T-cell (primary cell): ENCODE results near the gene NPEPL1. TPM values are rescaled to one million over a fixed set of nuclear protein-coding genes. Genes with fewer than 3 reads are reported as not detected.

Experiments
- ATAC-seq, 4 experiments: fragments of 200-7000 bp in 3 of 4; fragments of 150-1000 bp in 1 of 4; cut with Tn5 transposase; replicated peaks in 1 of 4; 1 replicate in 3 of 4; 2 replicates in 1 of 4; pipeline ENCODE4 v1.10.0; 2021; ENCODE audit warnings: moderate library complexity in 3 of 4, mild to moderate bottlenecking in 2 of 4, moderate number of reproducible peaks in 1 of 4
- CTCF ChIA-PET, 2 donors: fragments of 300-600 bp; sonication (Branson Sonifier 250); formaldehyde crosslinking; loops; one replicate each; lab custom pipeline; 2022; ENCODE audit warnings: antibody characterized with exemption in 2 of 2; lab: Charles Lee
- POLR2A ChIA-PET, 2 donors: fragments of 300-600 bp; sonication (Branson Sonifier 250); formaldehyde crosslinking; loops; one replicate each; lab custom pipeline; 2022; ENCODE audit warnings: antibody characterized with exemption in 2 of 2; lab: Charles Lee
- DNase-seq, 35 experiments: peaks; one replicate each; pipeline versions ENCODE4 v3.0.0 to v3.0.0-alpha.2; 2013 to 2023
- H3K27ac ChIP-seq: one replicate; pipeline ENCODE4 v1.5.1; 2013; ENCODE audit warnings: low read length
- H3K27me3 ChIP-seq, 2 experiments: replicated peaks in 1 of 2; 1 replicate in 1 of 2; 2 replicates in 1 of 2; pipeline versions ENCODE4 v1.6.1 to v1.7.0; 2013; ENCODE audit warnings: low read length in 1 of 2, mixed read lengths in 1 of 2; ENCODE audit not compliant: control insufficient read depth in 2 of 2, insufficient read depth in 2 of 2; ENCODE audit errors: extremely low read depth in 1 of 2
- H3K36me3 ChIP-seq, 2 donors: 1 replicate in 1 of 2; 2 replicates in 1 of 2; pipeline versions ENCODE4 v1.6.1 to v1.7.0; 2013; ENCODE audit warnings: low read length in 1 of 2; ENCODE audit not compliant: control insufficient read depth in 2 of 2, insufficient read depth in 1 of 2; ENCODE audit errors: extremely low read depth in 1 of 2
- H3K4me1 ChIP-seq, 2 experiments: 1 replicate in 1 of 2; 2 replicates in 1 of 2; pipeline versions ENCODE4 v1.6.1 to v1.7.0; 2013; ENCODE audit warnings: low read length in 2 of 2, mixed read lengths in 1 of 2; ENCODE audit not compliant: insufficient read depth in 2 of 2, control insufficient read depth in 1 of 2; ENCODE audit errors: extremely low read depth in 1 of 2
- H3K4me3 ChIP-seq, 2 donors: 1 replicate in 1 of 2; 2 replicates in 1 of 2; pipeline versions ENCODE4 v1.5.1 to v1.7.0; 2013; ENCODE audit warnings: mild to moderate bottlenecking in 2 of 2, low read length in 1 of 2, moderate library complexity in 1 of 2; ENCODE audit not compliant: control insufficient read depth in 1 of 2; ENCODE audit errors: extremely low read depth in 1 of 2
- H3K9me3 ChIP-seq: 2 replicates; pipeline ENCODE4 v1.7.0; 2013
- H3K27ac Mint-ChIP-seq, 2 donors: one replicate each; pipeline ENCODE4 v1.8.0; 2020 to 2021; ENCODE audit warnings: mild to moderate bottlenecking in 2 of 2, mixed read lengths in 2 of 2
- H3K27me3 Mint-ChIP-seq, 2 donors: one replicate each; pipeline ENCODE4 v1.8.0; 2021 to 2022; ENCODE audit warnings: mixed read lengths in 2 of 2
- H3K36me3 Mint-ChIP-seq: one replicate; pipeline ENCODE4 v1.8.0; 2021; ENCODE audit warnings: mixed read lengths
- H3K4me1 Mint-ChIP-seq, 3 donors: one replicate each; pipeline ENCODE4 v1.8.0; 2020 to 2022; ENCODE audit warnings: mixed read lengths in 3 of 3, mild to moderate bottlenecking in 1 of 3
- H3K4me3 Mint-ChIP-seq, 3 donors: one replicate each; pipeline ENCODE4 v1.8.0; 2020 to 2022; ENCODE audit warnings: mild to moderate bottlenecking in 3 of 3, mixed read lengths in 3 of 3, moderate library complexity in 3 of 3
- H3K9me3 Mint-ChIP-seq, 3 donors: one replicate each; pipeline ENCODE4 v1.8.0; 2020 to 2022; ENCODE audit warnings: mixed read lengths in 3 of 3
- WGBS: methylation state at CpG from one replicate; pipeline ENCODE4 v1.1.5; 2013; ENCODE audit warnings: missing lambda C conversion rate; ENCODE audit not compliant: insufficient coverage; 5-methylcytosine and 5-hydroxymethylcytosine counted together
- total RNA-seq, 35 experiments: library from RNA in 6 of 35; stranded (reverse) in 6 of 35; fragments of 120-200 nt in 1 of 35; gene quantifications; one replicate each; pipeline versions ENCODE4 v1.2.1 to v1.2.4 and lab custom pipeline; 2013 to 2026

The NPEPL1 gene
- total RNA-seq, 5 donors from 2014 or later (not counting 1 experiment from before 2014, with no cell fraction given), result 49.6 to 79.0 (median 69.3) TPM

DNA sequence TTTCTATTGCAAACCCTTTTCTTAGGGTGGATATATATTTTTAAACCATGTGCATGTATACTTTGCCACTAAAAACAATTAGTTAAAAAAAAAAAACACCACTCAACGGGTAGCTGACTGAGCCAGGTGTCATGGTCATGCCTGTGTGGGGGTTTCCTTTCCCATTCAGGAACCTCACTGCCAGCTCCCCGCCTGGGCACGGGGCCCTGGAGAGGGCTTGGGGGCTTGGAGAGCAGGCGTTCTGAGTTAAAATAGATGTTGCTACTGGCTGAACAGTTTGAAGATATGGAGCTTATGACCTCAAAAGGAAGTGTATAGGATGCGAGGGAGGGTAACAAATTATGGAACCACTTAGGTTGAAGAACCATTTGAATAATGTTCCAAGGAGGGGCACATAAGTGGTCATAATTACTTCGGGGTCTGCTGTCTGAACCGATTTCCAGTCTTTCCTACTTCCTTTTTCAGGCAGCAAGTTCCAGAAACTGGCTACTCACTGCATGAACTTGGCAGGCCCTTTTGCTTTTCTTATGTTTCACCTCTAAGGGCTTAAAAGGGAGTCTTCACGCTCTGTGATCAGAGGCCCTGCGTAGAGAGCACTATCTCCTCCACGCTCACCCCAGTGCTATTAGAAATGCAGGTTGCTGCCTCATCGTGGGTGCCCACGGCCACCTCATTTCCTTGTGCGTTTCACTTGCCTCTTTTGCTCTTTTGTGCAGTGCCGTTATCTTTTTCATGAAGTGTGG lies 31.6 kb upstream of the NPEPL1 start:
- Histone ChIP-seq H3K4me3 (peak overlapping the region; percentile 13 to 35), H3K36me3 (peaks cover 0 to 23% of the 10 kb centered on the region in 2 donors), H3K9me3 (no peaks in the 10 kb centered on the region), H3K4me1 (peaks cover 38 to 54% of the 10 kb centered on the region in 2 experiments), H3K27me3 (no peaks in the 10 kb centered on the region), H3K27ac (peak overlapping the region; percentile 95)
- peak overlapping the region; percentile 100 for H3K27ac Mint-ChIP-seq
- H3K4me3 Mint-ChIP-seq, result peak overlapping the region; percentile 79 to 87 (median 83)
- 31% methylated on average over 12 of the region's 14 CpGs for whole genome bisulfite sequencing
- H3K9me3 Mint-ChIP-seq, result no peaks in the 10 kb centered on the region
- ATAC-seq (peak; percentile 78 to 94 (median 80)), DNase-seq (peak; percentile 24 to 82 (median 67))
- POLR2A ChIA-PET, result interaction anchor here (0.6 to 1.6 kb wide), 3 partner anchors 9 to 410 kb away, joined by 4 to 19 read pairs (median 6); partner anchors contain the start of gene STX16 (in 1 of the 2)
- no peaks in the 10 kb centered on the region for H3K27me3 Mint-ChIP-seq
- peaks cover 83 to 88% (median 87%) of the 10 kb centered on the region in 3 donors for H3K4me1 Mint-ChIP-seq
- peaks cover 12% of the 10 kb centered on the region for H3K36me3 Mint-ChIP-seq
- CTCF ChIA-PET, result interaction anchor here in 1 of 2 donors (0.5 to 2.8 kb wide), 4 partner anchors 9 to 1040 kb away, joined by 3 to 20 read pairs (median 4); partner anchors contain the start of gene STX16

DNA sequence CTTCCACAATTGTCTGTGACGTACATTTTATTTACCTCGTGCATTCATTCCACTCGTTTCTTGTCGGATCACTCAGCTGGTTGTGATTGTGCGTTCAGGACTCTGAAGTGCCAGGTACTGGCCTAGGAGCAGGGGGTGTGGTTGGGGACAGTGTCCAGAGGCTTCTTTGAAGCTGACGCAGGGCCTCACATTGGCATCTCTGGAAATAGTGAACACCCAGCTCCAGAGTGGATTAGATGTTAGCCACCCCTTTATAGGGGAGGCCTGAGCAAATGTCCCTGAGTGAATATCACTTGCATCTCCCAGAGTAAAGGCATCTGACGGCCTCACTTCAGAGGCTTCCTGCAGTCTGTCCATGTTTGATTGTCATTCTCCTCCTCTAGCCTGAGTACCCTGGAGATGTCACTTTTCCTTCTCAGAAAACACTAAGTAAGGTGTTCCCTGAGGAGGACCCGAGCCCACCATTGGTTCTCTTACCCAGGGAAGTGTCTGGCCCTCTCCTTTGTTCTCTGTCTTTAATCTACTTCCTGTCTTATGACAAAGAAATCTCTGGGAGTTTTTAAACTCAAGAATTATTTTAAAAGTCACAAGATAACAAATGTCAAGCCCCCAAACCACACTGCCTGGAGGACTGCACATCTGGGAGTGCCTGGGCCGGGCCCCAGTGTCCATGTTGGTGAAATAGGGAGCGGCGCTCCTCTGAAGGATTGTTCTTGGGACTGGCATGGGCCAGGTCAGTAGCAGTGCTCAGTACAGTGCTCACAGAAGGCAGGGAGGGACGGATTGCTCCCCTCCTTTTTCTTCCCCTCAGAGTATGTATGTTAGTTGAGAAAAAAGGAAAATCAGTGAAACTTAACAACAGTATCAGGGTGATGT lies 30.8 kb upstream of the NPEPL1 start:
- peak; percentile 33 to 37 (median 35) for ATAC-seq
- H3K9me3 Mint-ChIP-seq, result no peaks in the 10 kb centered on the region
- peak overlapping the region; percentile 95 for H3K27ac ChIP-seq

DNA sequence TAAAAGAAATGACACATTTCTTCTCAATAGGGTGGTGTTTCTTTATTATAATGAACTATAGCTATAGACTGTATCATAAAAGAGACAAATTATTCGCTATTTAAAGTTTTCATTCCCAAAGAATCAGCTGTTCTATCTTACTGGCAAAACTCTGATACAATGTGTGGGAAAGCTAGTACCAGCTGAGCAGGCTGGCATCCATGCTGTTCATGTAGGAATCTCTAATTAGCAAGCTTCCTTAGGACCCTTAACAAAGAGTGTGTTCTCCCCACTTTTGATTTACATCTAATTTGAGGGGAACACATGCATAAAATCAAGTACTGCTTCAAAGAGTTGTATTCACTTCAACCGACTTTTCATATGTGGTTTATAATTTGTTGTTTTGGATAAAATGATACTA lies 28.3 kb upstream of the NPEPL1 start:
- Mint-ChIP-seq H3K4me3 (no peak overlapping the region), H3K9me3 (no peaks in the 10 kb centered on the region), H3K27me3 (no peaks in the 10 kb centered on the region), H3K36me3 (peaks cover 26% of the 10 kb centered on the region), H3K4me1 (peaks cover 66 to 69% (median 67%) of the 10 kb centered on the region in 3 donors), H3K27ac (peak overlapping the region; percentile 72 to 84)
- CTCF ChIA-PET, result interaction anchor here in 1 of 2 donors (0.9 kb wide), 1 partner anchor 13 kb away, joined by 3 read pairs; the partner anchor contains the start of gene STX16
- H3K36me3 ChIP-seq, result peaks cover 7 to 42% of the 10 kb centered on the region in 2 donors
- H3K4me1 ChIP-seq, result peaks cover 24 to 29% of the 10 kb centered on the region in 2 experiments
- no peaks in the 10 kb centered on the region for H3K27me3 ChIP-seq
- POLR2A ChIA-PET, result interaction anchor here in 1 of 2 donors (1.1 kb wide), 1 partner anchor 8 kb away, joined by 3 read pairs; no protein-coding TSS in a partner anchor
- no peak overlapping the region for H3K4me3 ChIP-seq
- no peaks in the 10 kb centered on the region for H3K9me3 ChIP-seq
- DNase-seq, result no peak
- no CpG with 5 or more reads among the region's 2 CpGs for WGBS
- ATAC-seq, result no peak
- H3K27ac ChIP-seq, result no peak overlapping the region

More for the DNA sequence above, 30.8 kb upstream of the NPEPL1 start:
- CTCF ChIA-PET, result interaction anchor here (0.6 to 2.8 kb wide), 3 partner anchors 10 to 349 kb away, joined by 3 to 20 read pairs (median 3); partner anchors contain the start of gene STX16 (in 1 of the 2)
- Mint-ChIP-seq H3K4me1 (peaks cover 80 to 84% (median 81%) of the 10 kb centered on the region in 3 donors), H3K27me3 (no peaks in the 10 kb centered on the region), H3K27ac (peak overlapping the region; percentile 100), H3K4me3 (peak overlapping the region; percentile 79 to 87 (median 83)), H3K36me3 (peaks cover 16% of the 10 kb centered on the region)
- Histone ChIP-seq H3K9me3 (no peaks in the 10 kb centered on the region), H3K36me3 (peaks cover 0 to 23% of the 10 kb centered on the region in 2 donors), H3K4me3 (peak overlapping the region; percentile 13 to 35), H3K4me1 (peaks cover 36 to 46% of the 10 kb centered on the region in 2 experiments), H3K27me3 (no peaks in the 10 kb centered on the region)
- DNase-seq, result peak in 6 of 35 experiments; percentile 4 to 46 (median 8)
- POLR2A ChIA-PET, result interaction anchor here in 1 of 2 donors (0.6 to 1.6 kb wide), 2 partner anchors 8 to 10 kb away, joined by 3 to 19 read pairs; partner anchors contain the start of gene STX16
- 53% methylated on average over 10 of the region's 12 CpGs for WGBS

- CTCF ChIA-PET, result interaction anchor here in 1 of 2 donors (0.9 kb wide), 1 partner anchor 14 kb away, joined by 3 read pairs; the partner anchor contains the start of gene STX16
- Histone ChIP-seq H3K9me3 (no peaks in the 10 kb centered on the region), H3K27me3 (no peaks in the 10 kb centered on the region), H3K4me1 (peaks cover 20 to 25% of the 10 kb centered on the region in 2 experiments), H3K27ac (no peak overlapping the region), H3K36me3 (peaks cover 12 to 48% of the 10 kb centered on the region in 2 donors), H3K4me3 (no peak overlapping the region)
- DNase-seq, result no peak
- Mint-ChIP-seq H3K4me1 (peaks cover 61 to 64% (median 61%) of the 10 kb centered on the region in 3 donors), H3K27ac (peak overlapping the region; percentile 55 to 63), H3K9me3 (no peaks in the 10 kb centered on the region), H3K4me3 (peak overlapping the region in 1 of 3 donors; percentile 15), H3K36me3 (peaks cover 30% of the 10 kb centered on the region), H3K27me3 (no peaks in the 10 kb centered on the region)
- POLR2A ChIA-PET, result interaction anchor here (0.5 to 1.1 kb wide), 2 partner anchors 9 to 11 kb away, joined by 3 to 4 read pairs; no protein-coding TSS in a partner anchor
- ATAC-seq, result no peak
- 74% methylated on average over 3 of the region's 5 CpGs for WGBS
Observed at GRCh38 chr20:58664883-58665282, 27.7 kb upstream of the NPEPL1 start.

- POLR2A ChIA-PET, result interaction anchor here in 1 of 2 donors (0.6 kb wide), 1 partner anchor 1333 kb away, joined by 4 read pairs; no protein-coding TSS in a partner anchor
- no peaks in the 10 kb centered on the region for H3K27me3 ChIP-seq
- CTCF ChIA-PET, result no interaction called here
- 96% methylated on average over 11 of the region's 11 CpGs for WGBS
- H3K36me3 ChIP-seq, result peaks cover 17 to 55% of the 10 kb centered on the region in 2 donors
- Mint-ChIP-seq H3K27me3 (no peaks in the 10 kb centered on the region), H3K4me3 (no peak overlapping the region), H3K36me3 (peaks cover 37% of the 10 kb centered on the region), H3K9me3 (no peaks in the 10 kb centered on the region), H3K4me1 (peaks cover 55 to 63% (median 55%) of the 10 kb centered on the region in 3 donors), H3K27ac (peak overlapping the region in 1 of 2 donors; percentile 55)
- ATAC-seq, result no peak
- H3K4me1 ChIP-seq, result peaks cover 13 to 20% of the 10 kb centered on the region in 2 experiments
- H3K9me3 ChIP-seq, result no peaks in the 10 kb centered on the region
- DNase-seq, result no peak
- no peak overlapping the region for H3K27ac ChIP-seq
- H3K4me3 ChIP-seq, result no peak overlapping the region
Observed at GRCh38 chr20:58665606-58666005, 27.0 kb upstream of the NPEPL1 start.
